NB4 (cell line): ENCODE data around the gene MED13L.
"Not testable (repeated sequence)": the region's sequence is repeated elsewhere in the genome, so short reads cannot be mapped to it uniquely, and the experiment has no call there.

ENCODE experiments used
- DNase-seq: peaks from one replicate; pipeline ENCODE4 v3.0.0; 2010; ENCODE audit warnings: low read depth
- H3K4me3 ChIP-seq: one replicate; pipeline ENCODE4 v1.5.1; 2011; ENCODE audit warnings: mild to moderate bottlenecking, low read depth, low read length, moderate library complexity
- MYC ChIP-seq: IDR thresholded peaks from 2 replicates; pipeline ENCODE4 v1.6.1; 2011; ENCODE audit warnings: low read depth, low read length
- POLR2A ChIP-seq: IDR thresholded peaks from 2 replicates; pipeline ENCODE4 v1.6.1; 2011; ENCODE audit warnings: mild to moderate bottlenecking; ENCODE audit not compliant: insufficient read length; ENCODE audit errors: extremely low read depth
- TF ChIP-seq, protein P1 (sequence below): IDR thresholded peaks from 2 replicates; pipeline ENCODE4 v1.6.1; 2011; ENCODE audit warnings: low read depth, low read length
- TF ChIP-seq, protein P2 (sequence below): IDR thresholded peaks from one replicate; pipeline ENCODE4 v1.5.1; 2012; ENCODE audit warnings: low read depth, low read length

MED13L gene

DNA sequence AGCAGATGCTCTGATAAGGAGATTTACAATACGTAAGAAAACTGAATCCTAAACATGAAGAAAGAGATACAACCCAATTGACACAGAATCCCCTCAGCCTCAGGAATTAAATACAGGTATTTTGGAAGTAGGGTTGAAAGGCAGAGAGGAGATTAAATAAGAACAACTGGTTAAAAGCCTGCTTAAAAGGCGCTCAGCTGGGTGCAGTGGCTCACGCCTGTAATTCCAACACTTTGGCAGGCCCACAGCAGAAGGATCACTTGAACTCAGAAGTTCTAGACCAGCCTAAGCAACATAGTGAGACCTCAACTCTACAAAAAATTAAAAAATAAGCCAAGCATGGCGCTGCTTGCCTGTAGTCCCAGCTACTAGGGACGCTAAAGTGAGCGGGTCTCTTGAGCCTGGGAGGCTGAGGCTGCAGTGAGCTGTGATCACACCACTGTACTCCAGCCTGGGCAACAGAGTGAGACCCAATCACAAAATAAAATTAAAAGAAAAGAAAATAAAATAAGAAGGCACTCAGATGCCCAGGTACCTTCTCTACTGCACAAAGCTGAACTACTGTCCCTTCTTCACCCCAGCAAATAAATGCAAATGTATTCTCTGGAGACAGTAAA is 32.9 kb downstream of the MED13L start:
- TF ChIP-seq, protein P1, sequence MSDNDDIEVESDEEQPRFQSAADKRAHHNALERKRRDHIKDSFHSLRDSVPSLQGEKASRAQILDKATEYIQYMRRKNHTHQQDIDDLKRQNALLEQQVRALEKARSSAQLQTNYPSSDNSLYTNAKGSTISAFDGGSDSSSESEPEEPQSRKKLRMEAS: no peak
- TF ChIP-seq, protein P2, sequence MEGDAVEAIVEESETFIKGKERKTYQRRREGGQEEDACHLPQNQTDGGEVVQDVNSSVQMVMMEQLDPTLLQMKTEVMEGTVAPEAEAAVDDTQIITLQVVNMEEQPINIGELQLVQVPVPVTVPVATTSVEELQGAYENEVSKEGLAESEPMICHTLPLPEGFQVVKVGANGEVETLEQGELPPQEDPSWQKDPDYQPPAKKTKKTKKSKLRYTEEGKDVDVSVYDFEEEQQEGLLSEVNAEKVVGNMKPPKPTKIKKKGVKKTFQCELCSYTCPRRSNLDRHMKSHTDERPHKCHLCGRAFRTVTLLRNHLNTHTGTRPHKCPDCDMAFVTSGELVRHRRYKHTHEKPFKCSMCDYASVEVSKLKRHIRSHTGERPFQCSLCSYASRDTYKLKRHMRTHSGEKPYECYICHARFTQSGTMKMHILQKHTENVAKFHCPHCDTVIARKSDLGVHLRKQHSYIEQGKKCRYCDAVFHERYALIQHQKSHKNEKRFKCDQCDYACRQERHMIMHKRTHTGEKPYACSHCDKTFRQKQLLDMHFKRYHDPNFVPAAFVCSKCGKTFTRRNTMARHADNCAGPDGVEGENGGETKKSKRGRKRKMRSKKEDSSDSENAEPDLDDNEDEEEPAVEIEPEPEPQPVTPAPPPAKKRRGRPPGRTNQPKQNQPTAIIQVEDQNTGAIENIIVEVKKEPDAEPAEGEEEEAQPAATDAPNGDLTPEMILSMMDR: no peak
- no peak for DNase-seq
- no peak overlapping the region for H3K4me3 ChIP-seq

DNA sequence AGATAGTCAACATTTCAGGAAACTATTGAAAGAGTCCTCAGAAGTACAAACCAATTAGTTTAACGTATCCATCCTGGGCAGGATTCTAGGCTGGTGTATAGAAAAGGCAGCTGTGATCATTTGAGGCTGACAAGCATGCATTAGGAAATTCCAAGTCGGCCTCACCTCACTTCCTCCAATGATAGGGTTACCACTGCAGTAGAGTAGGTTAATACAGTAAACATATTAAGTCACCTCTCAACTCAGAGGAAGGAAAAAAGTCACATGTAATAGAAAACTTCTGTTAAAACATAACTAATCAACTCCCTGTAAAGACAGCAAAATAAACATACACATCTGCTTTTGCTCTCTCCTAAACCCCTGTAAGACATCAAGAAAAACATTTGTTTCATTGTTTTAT is 33.5 kb downstream of the MED13L start:
- peak; percentile 44 for DNase-seq
- TF ChIP-seq, protein P1: no peak
- TF ChIP-seq, protein P2: no peak
- TF ChIP-seq POLR2A (no peak), MYC (no peak)
- no peak overlapping the region for H3K4me3 ChIP-seq

DNA sequence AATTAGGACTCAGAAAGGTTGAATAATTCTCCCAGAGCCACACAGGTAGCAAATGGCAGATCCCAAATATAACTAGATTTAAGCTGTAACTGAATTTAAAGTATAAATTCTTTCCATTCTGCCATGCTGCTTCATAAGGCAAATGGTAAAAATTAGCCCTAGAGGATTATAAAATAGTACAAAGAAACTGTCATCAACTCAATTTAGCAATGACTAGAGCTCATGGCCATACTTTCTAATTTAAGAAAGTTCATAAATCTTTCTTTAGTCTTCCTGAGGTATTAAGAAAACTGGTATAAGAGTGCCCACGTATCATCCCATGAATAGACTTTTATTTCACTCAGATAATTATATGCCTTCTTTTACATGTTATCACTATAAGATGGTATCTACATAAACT is 34.8 kb downstream of the MED13L start:
- TF ChIP-seq POLR2A: no peak
- TF ChIP-seq, protein P1: no peak
- no peak overlapping the region for H3K4me3 ChIP-seq
- no peak for DNase-seq

DNA sequence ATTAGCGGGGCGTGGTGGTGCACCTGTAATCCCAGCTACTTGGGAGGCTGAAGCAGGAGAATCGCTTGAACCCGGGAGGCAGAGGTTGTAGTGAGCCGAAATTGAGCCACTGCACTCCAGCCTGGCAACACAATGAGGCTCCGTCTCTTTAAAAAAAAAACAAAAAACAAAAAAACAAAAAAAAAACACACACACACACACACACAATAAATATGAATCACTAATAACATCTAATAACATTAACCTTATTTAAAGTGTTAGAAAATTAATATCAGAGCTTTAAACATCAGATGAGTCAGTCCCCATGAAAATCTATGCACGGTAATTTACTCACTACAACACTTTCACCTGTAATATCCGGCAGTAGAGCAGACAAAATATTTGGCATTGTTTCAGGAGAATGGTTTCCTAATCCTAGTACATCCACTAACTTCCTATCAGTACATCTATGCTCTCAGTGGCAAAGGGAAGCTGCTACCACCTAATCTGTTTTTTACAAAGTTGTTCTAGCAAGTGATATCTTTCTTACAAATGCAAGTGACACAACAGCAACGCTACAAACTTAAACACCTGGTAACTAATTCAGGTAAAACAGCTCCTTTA is 36.2 kb downstream of the MED13L start:
- H3K4me3 ChIP-seq: no peak overlapping the region
- TF ChIP-seq, protein P1: no peak
- TF ChIP-seq, protein P2: no peak
- no peak for TF ChIP-seq MYC
- no peak for TF ChIP-seq POLR2A
- no peak for DNase-seq

DNA sequence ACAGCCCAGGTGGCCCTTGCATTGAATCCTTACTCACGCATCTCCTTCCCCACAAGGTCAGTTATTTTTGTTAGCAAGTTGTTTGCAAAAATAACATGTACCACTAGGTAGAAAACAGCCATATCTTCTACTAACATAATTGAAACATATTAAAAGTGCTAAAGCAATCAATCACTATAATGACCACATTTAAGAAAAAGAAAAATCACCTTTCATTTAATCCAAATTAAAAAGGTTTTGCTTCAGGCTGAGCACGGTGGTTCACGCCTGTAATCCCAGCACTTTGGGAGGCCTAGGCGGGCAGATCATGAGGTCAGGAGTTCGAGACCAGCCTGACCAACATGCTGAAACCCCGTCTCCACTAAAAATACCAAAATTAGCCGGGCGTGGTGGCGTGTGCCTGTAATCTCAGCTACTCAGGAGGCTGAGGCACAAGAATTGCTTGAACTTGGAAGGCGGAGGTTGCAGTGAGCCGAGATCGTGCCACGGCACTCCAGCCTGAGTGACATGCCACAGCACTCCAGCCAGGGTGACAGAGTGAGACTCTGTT is 38.8 kb downstream of the MED13L start:
- H3K4me3 ChIP-seq: not testable (repeated sequence)

DNA sequence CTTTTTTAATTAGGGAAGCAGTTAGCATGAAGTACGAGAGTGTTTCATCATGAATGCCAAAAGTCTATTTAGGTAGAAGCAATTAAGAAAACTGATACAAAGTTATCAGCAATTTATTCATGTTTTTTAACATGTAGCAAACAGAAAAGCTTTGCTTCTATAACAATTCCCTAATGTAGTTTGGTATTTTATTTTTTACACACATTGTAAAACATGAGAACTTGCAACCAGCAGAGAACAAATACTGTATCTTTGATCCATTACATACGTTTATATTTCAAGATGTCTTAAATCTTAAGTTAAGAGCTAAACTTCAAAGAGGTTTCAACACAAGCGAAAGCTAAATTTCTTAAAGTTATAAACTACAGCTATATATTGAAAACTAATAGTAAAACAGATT is 39.3 kb downstream of the MED13L start:
- H3K4me3 ChIP-seq: no peak overlapping the region
- no peak for DNase-seq
- TF ChIP-seq, protein P2: no peak
- no peak for TF ChIP-seq POLR2A
- TF ChIP-seq MYC: no peak
- TF ChIP-seq, protein P1: no peak

More for the DNA sequence above, 38.8 kb downstream of the MED13L start:
- not testable (repeated sequence) for DNase-seq
